Activated B cell treated with CpG ODN at 0.5 μM for 24 hours (primary cell): ENCODE data around the gene ST8SIA1. TPM values are rescaled to one million over a fixed set of nuclear protein-coding genes. Genes with fewer than 3 reads are reported as not detected.

Experiments
- ATAC-seq: fragments of 200-7000 bp; cut with Tn5 transposase; one replicate; pipeline ENCODE4 v1.10.0; 2021; ENCODE audit warnings: low read depth, mild to moderate bottlenecking, moderate library complexity
- CTCF ChIA-PET: fragments of 350-600 bp; sonication (Branson Sonifier 250); formaldehyde crosslinking; loops from one replicate; lab custom pipeline; 2021; ENCODE audit warnings: antibody characterized with exemption; lab: Charles Lee
- POLR2A ChIA-PET: fragments of 350-600 bp; sonication (Branson Sonifier 250); formaldehyde crosslinking; loops from one replicate; lab custom pipeline; 2021; ENCODE audit warnings: antibody characterized with exemption; lab: Charles Lee
- DNase-seq: peaks from one replicate; pipeline ENCODE4 v3.0.0; 2022
- H3K27ac Mint-ChIP-seq: one replicate; pipeline ENCODE4 v1.8.0; 2020; ENCODE audit warnings: mixed read lengths
- H3K27me3 Mint-ChIP-seq: one replicate; pipeline ENCODE4 v1.8.0; 2021; ENCODE audit warnings: mixed read lengths
- H3K36me3 Mint-ChIP-seq: one replicate; pipeline ENCODE4 v1.8.0; 2021; ENCODE audit warnings: low read depth, mixed read lengths
- H3K4me1 Mint-ChIP-seq: one replicate; pipeline ENCODE4 v1.8.0; 2021; ENCODE audit warnings: mixed read lengths
- H3K4me3 Mint-ChIP-seq: one replicate; pipeline ENCODE4 v1.8.0; 2020; ENCODE audit warnings: mild to moderate bottlenecking, mixed read lengths
- H3K9me3 Mint-ChIP-seq: one replicate; pipeline ENCODE4 v1.8.0; 2020; ENCODE audit warnings: mixed read lengths
- CTCF ChIP-seq: fragments of 200-600 bp; IDR thresholded peaks from one replicate; pipeline ENCODE4 v1.8.0; 2022; ENCODE audit warnings: antibody characterized with exemption, mild to moderate bottlenecking
- intact Hi-C: fragments of 100-400 bp; cut with micrococcal nuclease; formaldehyde crosslinking; loops from one replicate; pipeline ENCODE4 v1.15.1; 2024
- total RNA-seq: library from RNA; stranded (reverse); gene quantifications from 2 replicates; pipeline ENCODE4 v1.2.3, GENCODE V29; 2022

ST8SIA1 gene
- total RNA-seq, 1 donor from 2014 or later: 0.31 TPM

- Mint-ChIP-seq H3K27ac (no peak overlapping the region), H3K36me3 (no peaks in the 10 kb centered on the region), H3K4me3 (no peak overlapping the region), H3K9me3 (no peaks in the 10 kb centered on the region), H3K27me3 (no peaks in the 10 kb centered on the region), H3K4me1 (no peaks in the 10 kb centered on the region)
- no peak for DNase-seq
- ChIA-PET POLR2A (no interaction called here), CTCF (interaction anchor here (0.7 kb wide), 1 partner anchor 151 kb away, joined by 5 read pairs; no protein-coding TSS in a partner anchor)
- intact Hi-C loops: no loop called here
- TF ChIP-seq CTCF: no peak
- ATAC-seq: no peak
Observed at GRCh38 chr12:22257100-22257499, 77.4 kb downstream of the ST8SIA1 start.

- H3K36me3 Mint-ChIP-seq: no peaks in the 10 kb centered on the region
- intact Hi-C loops: no loop called here
- TF ChIP-seq CTCF: no peak
Observed at GRCh38 chr12:22256605-22257004, 77.9 kb downstream of the ST8SIA1 start.

GRCh38 chr12:22256041-22256441 is 78.5 kb downstream of the ST8SIA1 start:
- no peak for ATAC-seq
- intact Hi-C loops: no loop called here
- no peaks in the 10 kb centered on the region for H3K4me1 Mint-ChIP-seq
- no peaks in the 10 kb centered on the region for H3K9me3 Mint-ChIP-seq
- POLR2A ChIA-PET: no interaction called here
- no peak for DNase-seq
- no peaks in the 10 kb centered on the region for H3K36me3 Mint-ChIP-seq
- CTCF ChIA-PET: no interaction called here
- TF ChIP-seq CTCF: no peak
- no peak overlapping the region for H3K4me3 Mint-ChIP-seq
- H3K27ac Mint-ChIP-seq: no peak overlapping the region
- peaks cover 2% of the 10 kb centered on the region for H3K27me3 Mint-ChIP-seq

More at GRCh38 chr12:22256605-22257004, 77.9 kb downstream of the ST8SIA1 start:
- CTCF ChIA-PET: interaction anchor here (0.7 kb wide), 1 partner anchor 151 kb away, joined by 5 read pairs; no protein-coding TSS in a partner anchor
- Mint-ChIP-seq H3K9me3 (no peaks in the 10 kb centered on the region), H3K27me3 (peaks cover 1% of the 10 kb centered on the region), H3K27ac (no peak overlapping the region), H3K4me1 (no peaks in the 10 kb centered on the region), H3K4me3 (no peak overlapping the region)
- POLR2A ChIA-PET: no interaction called here
- DNase-seq (no peak), ATAC-seq (no peak)

GRCh38 chr12:22255097-22255496 is 79.4 kb downstream of the ST8SIA1 start:
- Mint-ChIP-seq H3K27me3 (peaks cover 2% of the 10 kb centered on the region), H3K4me1 (no peaks in the 10 kb centered on the region), H3K27ac (no peak overlapping the region), H3K9me3 (no peaks in the 10 kb centered on the region), H3K36me3 (no peaks in the 10 kb centered on the region), H3K4me3 (no peak overlapping the region)
- POLR2A ChIA-PET: no interaction called here
- no peak for TF ChIP-seq CTCF
- CTCF ChIA-PET: no interaction called here
- no peak for ATAC-seq
- intact Hi-C loops: no loop called here
- no peak for DNase-seq

GRCh38 chr12:22254478-22254877 is 80.0 kb downstream of the ST8SIA1 start:
- intact Hi-C loops: no loop called here
- H3K9me3 Mint-ChIP-seq: no peaks in the 10 kb centered on the region
- no peaks in the 10 kb centered on the region for H3K36me3 Mint-ChIP-seq
- POLR2A ChIA-PET: no interaction called here
- H3K27ac Mint-ChIP-seq: no peak overlapping the region
- ATAC-seq: no peak
- CTCF ChIA-PET: no interaction called here
- H3K27me3 Mint-ChIP-seq: peaks cover 5% of the 10 kb centered on the region
- H3K4me1 Mint-ChIP-seq: no peaks in the 10 kb centered on the region
- no peak for DNase-seq
- TF ChIP-seq CTCF: no peak
- no peak overlapping the region for H3K4me3 Mint-ChIP-seq
